ENCODE results near the gene AHSG. TPM values are rescaled to one million over a fixed set of nuclear protein-coding genes. Genes with fewer than 3 reads are reported as not detected.

AHSG gene
- total RNA-seq, 1 experiment from 2014 or later, result 222 TPM

DNA sequence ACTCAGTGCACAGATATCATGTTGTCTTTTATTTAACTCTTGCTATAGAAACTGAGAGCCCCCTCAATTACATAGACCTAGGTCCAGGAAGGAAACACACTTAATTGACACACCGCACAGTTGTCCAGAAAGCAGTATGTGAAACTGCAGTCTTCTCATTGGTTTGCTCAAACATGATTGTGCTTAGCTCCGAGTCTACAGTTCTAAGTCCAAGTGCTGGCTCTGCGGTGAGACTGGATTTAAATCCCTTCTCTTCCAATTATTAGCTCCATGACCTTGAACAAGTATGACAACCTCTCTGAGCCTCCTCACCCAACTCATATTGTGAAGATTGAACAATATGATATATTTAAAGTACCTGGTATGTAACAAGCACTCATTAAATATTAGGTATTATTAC lies 19.0 kb upstream of the AHSG start:
- H3K4me3 ChIP-seq (ENCODE audit: low read depth, low read length), result no peak overlapping the region
- Mint-ChIP-seq H3K4me1 (ENCODE audit: low read depth, unreplicated experiment) (peaks cover 45% of the 10 kb centered on the region), H3K27me3 (ENCODE audit: insufficient read depth, unreplicated experiment) (no peaks in the 10 kb centered on the region), H3K9me3 (ENCODE audit: unreplicated experiment) (no peaks in the 10 kb centered on the region), H3K36me3 (ENCODE audit: insufficient read depth, unreplicated experiment) (peaks cover 8% of the 10 kb centered on the region), H3K4me3 (ENCODE audit: unreplicated experiment) (no peak overlapping the region), H3K27ac (ENCODE audit: unreplicated experiment) (no peak overlapping the region)
- H3K4me1 ChIP-seq, result peaks cover 73% of the 10 kb centered on the region
- CTCF ChIA-PET, result no interaction called here
- DNase-seq, result no peak
- intact Hi-C loops (cut with micrococcal nuclease; ENCODE audit: unreplicated experiment), result no loop called here
- TF ChIP-seq, protein P1, sequence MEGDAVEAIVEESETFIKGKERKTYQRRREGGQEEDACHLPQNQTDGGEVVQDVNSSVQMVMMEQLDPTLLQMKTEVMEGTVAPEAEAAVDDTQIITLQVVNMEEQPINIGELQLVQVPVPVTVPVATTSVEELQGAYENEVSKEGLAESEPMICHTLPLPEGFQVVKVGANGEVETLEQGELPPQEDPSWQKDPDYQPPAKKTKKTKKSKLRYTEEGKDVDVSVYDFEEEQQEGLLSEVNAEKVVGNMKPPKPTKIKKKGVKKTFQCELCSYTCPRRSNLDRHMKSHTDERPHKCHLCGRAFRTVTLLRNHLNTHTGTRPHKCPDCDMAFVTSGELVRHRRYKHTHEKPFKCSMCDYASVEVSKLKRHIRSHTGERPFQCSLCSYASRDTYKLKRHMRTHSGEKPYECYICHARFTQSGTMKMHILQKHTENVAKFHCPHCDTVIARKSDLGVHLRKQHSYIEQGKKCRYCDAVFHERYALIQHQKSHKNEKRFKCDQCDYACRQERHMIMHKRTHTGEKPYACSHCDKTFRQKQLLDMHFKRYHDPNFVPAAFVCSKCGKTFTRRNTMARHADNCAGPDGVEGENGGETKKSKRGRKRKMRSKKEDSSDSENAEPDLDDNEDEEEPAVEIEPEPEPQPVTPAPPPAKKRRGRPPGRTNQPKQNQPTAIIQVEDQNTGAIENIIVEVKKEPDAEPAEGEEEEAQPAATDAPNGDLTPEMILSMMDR (IDR thresholded peaks at IDR 0.05; ENCODE audit: insufficient read depth in 1 of 2, low read depth in 1 of 2, low read length in 1 of 2, severe bottlenecking in 1 of 2, unreplicated experiment in 1 of 2), result no peak
- no TSS peak for BruUV-seq (replicated peaks)
- H3K27me3 ChIP-seq (replicated peaks; ENCODE audit: control insufficient read depth, insufficient read depth, low read length), result no peaks in the 10 kb centered on the region
- POLR2A ChIA-PET, result no interaction called here
- no peaks in the 10 kb centered on the region for H3K9me3 ChIP-seq
- H3K36me3 ChIP-seq (ENCODE audit: control insufficient read depth, insufficient read depth, low read length), result no peaks in the 10 kb centered on the region

DNA sequence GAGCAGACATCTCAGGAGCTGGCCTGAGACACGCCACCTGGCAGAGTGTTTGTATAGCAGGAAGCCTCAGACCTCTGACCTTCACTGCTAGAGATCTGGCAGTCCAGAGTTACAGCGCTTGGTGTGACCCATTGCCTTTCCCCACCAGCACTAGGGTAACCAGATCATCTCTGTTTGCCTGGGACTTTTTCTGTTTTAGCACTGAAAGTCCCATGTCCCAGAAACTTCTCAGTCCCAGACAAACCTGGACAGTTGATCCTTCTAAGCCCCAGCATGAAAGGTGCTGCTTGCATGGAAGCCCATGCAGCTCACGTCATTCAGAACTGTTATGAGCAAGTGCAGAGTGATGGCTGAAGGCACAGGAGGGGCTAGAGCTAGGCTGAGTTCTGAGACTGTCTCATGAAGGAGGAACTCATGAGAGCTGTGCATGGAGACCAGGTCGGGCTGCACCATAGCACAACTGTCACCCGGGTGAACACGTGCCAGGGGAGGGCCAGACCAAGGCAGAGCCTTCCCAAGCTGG lies 18.2 kb upstream of the AHSG start:
- Mint-ChIP-seq H3K36me3 (ENCODE audit: insufficient read depth, unreplicated experiment) (peaks cover 14% of the 10 kb centered on the region), H3K4me1 (ENCODE audit: low read depth, unreplicated experiment) (peaks cover 53% of the 10 kb centered on the region), H3K27ac (ENCODE audit: unreplicated experiment) (no peak overlapping the region), H3K9me3 (ENCODE audit: unreplicated experiment) (no peaks in the 10 kb centered on the region), H3K4me3 (ENCODE audit: unreplicated experiment) (no peak overlapping the region), H3K27me3 (ENCODE audit: insufficient read depth, unreplicated experiment) (no peaks in the 10 kb centered on the region)
- no peak for DNase-seq
- BruUV-seq (replicated peaks), result no TSS peak
- TF ChIP-seq, protein P1 (IDR thresholded peaks at IDR 0.05; ENCODE audit: insufficient read depth in 1 of 2, low read depth in 1 of 2, low read length in 1 of 2, severe bottlenecking in 1 of 2, unreplicated experiment in 1 of 2), result no peak
- Histone ChIP-seq H3K27me3 (replicated peaks; ENCODE audit: control insufficient read depth, insufficient read depth, low read length) (no peaks in the 10 kb centered on the region), H3K9me3 (no peaks in the 10 kb centered on the region), H3K4me3 (ENCODE audit: low read depth, low read length) (no peak overlapping the region), H3K4me1 (peaks cover 73% of the 10 kb centered on the region), H3K36me3 (ENCODE audit: control insufficient read depth, insufficient read depth, low read length) (no peaks in the 10 kb centered on the region)
- ChIA-PET CTCF (interaction anchor here (0.6 kb wide), 1 partner anchor 385 kb away, joined by 3 read pairs; no protein-coding TSS in a partner anchor), POLR2A (interaction anchor here (0.7 kb wide), 1 partner anchor 642 kb away, joined by 3 read pairs; no protein-coding TSS in a partner anchor)
- intact Hi-C loops (cut with micrococcal nuclease; ENCODE audit: unreplicated experiment), result no loop called here

DNA sequence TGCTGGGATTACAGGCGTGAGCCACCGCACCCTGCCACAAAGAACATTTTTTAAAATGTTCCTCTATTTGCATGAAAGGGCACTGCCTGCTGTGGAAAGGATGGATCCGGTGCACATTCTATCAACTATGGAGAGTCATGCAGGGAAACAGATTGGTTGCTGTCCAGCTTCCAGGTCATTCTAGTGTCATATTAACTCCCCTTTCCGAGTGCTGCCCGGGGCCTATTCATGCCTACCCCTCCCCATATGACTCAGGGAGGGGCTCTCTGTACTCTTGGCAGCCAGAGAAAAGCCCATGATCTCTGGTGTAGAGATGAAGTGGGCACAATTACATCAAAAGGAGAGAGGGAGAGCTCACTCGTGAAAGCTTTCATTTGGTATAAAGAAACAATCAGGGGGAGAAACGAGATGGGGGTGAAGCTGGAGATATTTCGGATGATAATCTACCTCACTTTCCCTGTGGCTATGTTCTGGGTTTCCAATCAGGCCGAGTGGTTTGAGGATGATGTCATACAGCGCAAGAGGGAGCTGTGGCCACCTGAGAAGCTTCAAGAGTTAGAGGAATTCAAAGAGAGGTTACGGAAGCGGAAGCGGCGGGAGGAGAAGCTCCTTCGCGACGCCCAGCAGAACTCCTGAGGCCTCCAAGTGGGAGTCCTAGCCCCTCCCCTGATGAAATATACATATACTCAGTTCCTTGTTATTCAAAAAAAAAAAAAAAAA lies 16.1 kb upstream of the AHSG start:
- Histone ChIP-seq H3K4me3 (ENCODE audit: low read depth, low read length) (no peak overlapping the region), H3K27me3 (replicated peaks; ENCODE audit: control insufficient read depth, insufficient read depth, low read length) (no peaks in the 10 kb centered on the region), H3K4me1 (peaks cover 69% of the 10 kb centered on the region), H3K9me3 (no peaks in the 10 kb centered on the region), H3K36me3 (ENCODE audit: control insufficient read depth, insufficient read depth, low read length) (no peaks in the 10 kb centered on the region)
- no peaks in the 10 kb centered on the region for H3K27me3 Mint-ChIP-seq (ENCODE audit: insufficient read depth, unreplicated experiment)
- peak in 1 of 2 experiments; percentile 38 for DNase-seq
- H3K4me1 Mint-ChIP-seq (ENCODE audit: low read depth, unreplicated experiment), result peaks cover 56% of the 10 kb centered on the region
- H3K9me3 Mint-ChIP-seq (ENCODE audit: unreplicated experiment), result no peaks in the 10 kb centered on the region
- TF ChIP-seq, protein P1 (IDR thresholded peaks at IDR 0.05; ENCODE audit: insufficient read depth in 1 of 2, low read depth in 1 of 2, low read length in 1 of 2, severe bottlenecking in 1 of 2, unreplicated experiment in 1 of 2), result no peak
- peak overlapping the region; percentile 33 for H3K4me3 Mint-ChIP-seq (ENCODE audit: unreplicated experiment)
- peak overlapping the region; percentile 96 for H3K27ac Mint-ChIP-seq (ENCODE audit: unreplicated experiment)
- ChIA-PET CTCF (interaction anchor here (0.7 to 1.2 kb wide), 2 partner anchors 21 to 653 kb away, joined by 3 to 6 read pairs; no protein-coding TSS in a partner anchor), POLR2A (interaction anchor here (0.8 to 1.0 kb wide), 2 partner anchors 26 to 146 kb away, joined by 3 to 4 read pairs; partner anchors contain the start of gene DNAJB11)
- H3K36me3 Mint-ChIP-seq (ENCODE audit: insufficient read depth, unreplicated experiment), result peaks cover 14% of the 10 kb centered on the region
- intact Hi-C loops (cut with micrococcal nuclease; ENCODE audit: unreplicated experiment), result no loop called here
- BruUV-seq (replicated peaks), result no TSS peak
